Lung microvascular endothelial cell (primary cell): ENCODE measurements around the gene NT5DC1. TPM values are rescaled to one million over a fixed set of nuclear protein-coding genes. Genes with fewer than 3 reads are reported as not detected.

Experiments
- DNase-seq, 2 donors: peaks; one replicate each; pipeline versions ENCODE4 v3.0.0 to v3.0.0-alpha.2; 2010; ENCODE audit warnings: low read depth in 2 of 2
- total RNA-seq: library from RNA; depleted of rRNA; stranded (reverse); fragments of >200 nt; gene quantifications from 2 replicates; pipeline ENCODE4 v1.2.1, GENCODE V29; 2014

Gene NT5DC1
- total RNA-seq, 1 donor from 2014 or later = 3.0 TPM

DNA sequence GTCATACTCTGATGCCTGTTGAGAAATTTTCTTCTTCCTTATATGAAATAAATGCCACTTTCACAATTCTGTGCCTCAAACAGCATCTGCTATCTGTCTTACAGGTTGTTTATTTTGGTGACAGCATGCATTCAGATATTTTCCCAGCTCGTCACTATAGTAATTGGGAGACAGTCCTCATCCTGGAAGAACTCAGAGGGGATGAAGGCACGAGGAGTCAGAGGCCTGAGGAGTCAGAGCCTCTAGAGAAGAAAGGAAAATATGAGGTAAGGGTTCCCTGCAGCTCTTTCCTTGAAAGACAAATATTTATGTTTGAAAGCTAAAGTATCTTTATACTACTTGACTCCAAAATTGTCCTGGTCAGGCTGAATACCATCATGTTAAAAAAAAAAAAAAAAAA, 137.4 kb downstream of the NT5DC1 start:
- DNase-seq = no peak

GRCh38 chr6:116239256-116239655, 138.6 kb downstream of the NT5DC1 start:
- DNase-seq = no peak

- no peak for DNase-seq
These were observed 139.2 kb downstream of the NT5DC1 start for GRCh38 chr6:116239856-116240255.

DNA sequence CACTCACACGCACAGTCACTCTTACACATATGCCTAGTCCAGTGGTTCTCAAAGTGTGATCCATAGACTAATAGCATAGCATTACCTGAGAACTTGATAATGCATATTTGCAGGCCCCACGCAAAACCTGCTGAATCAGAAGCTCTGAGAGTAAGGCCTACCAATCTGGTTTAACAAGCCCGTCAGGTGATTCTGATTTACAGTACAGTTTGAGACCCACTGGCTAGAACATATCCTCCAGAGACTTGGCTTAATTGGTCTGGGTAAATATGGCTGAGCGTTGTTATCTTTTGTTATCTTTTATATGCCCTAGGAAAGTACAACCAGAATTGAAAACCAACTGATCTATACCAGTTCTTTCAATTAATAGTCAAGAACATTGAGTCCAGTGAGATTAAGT, 143.6 kb downstream of the NT5DC1 start:
- no peak for DNase-seq

- DNase-seq = peak; percentile 42 to 65
These were observed 145.4 kb downstream of the NT5DC1 start for GRCh38 chr6:116246089-116246488.

DNA sequence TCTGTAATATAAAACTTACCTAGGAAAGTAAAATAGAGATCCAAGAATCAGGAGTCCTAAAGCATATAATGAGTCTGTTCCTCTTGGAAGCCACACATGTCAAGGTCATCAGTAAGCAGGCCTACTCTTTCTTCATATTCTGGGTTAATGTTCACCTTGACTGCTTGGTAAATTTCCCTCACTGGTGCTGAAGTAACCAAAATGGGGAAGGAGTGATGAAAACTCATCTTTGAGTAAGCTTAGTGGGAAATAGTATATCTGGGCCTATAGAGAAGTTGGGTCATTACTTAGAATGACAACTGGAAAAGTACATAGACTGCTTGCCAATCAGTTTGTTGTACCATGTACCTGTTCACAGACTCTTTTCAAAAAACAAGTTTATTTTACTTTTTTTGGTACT, 146.6 kb downstream of the NT5DC1 start:
- DNase-seq = no peak

DNA sequence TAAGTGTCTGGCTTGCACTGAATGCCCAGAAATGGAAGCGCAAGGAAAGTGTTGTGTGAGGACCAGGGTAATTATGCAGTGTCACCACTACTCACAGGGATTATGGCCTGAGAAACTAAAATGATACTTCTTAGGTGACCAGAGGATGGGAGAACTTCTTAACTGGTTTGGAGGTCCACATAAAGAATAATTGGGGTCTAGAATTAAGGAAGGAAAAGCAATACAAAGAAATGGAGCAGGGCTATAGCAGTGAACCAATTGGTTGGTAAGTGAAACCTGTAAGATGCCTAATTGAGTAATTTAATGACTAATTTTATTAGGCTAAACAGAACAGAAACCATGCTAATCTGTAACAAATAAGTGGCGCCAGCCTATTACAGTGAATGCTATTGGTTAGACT, 147.9 kb downstream of the NT5DC1 start:
- no peak for DNase-seq

GRCh38 chr6:116251568-116252384, 151.1 kb downstream of the NT5DC1 start:
- peak in 1 of 2 donors; percentile 60 for DNase-seq

DNA sequence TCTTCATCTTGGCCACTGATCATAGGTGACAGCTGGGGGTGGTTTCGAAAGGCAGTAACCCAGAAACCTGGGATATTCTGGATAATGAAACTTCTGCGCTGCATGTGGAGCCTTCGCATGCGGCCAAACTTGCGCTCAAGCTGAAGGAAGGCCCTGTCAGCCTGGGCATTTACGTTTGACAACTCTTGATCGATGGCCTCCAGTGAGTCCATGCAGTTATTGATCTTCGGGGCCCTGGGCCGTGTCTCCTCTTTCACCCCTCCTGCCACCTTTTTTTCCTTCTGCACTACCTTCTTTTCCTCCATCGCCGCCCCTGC, 152.5 kb downstream of the NT5DC1 start:
- DNase-seq = no peak

DNA sequence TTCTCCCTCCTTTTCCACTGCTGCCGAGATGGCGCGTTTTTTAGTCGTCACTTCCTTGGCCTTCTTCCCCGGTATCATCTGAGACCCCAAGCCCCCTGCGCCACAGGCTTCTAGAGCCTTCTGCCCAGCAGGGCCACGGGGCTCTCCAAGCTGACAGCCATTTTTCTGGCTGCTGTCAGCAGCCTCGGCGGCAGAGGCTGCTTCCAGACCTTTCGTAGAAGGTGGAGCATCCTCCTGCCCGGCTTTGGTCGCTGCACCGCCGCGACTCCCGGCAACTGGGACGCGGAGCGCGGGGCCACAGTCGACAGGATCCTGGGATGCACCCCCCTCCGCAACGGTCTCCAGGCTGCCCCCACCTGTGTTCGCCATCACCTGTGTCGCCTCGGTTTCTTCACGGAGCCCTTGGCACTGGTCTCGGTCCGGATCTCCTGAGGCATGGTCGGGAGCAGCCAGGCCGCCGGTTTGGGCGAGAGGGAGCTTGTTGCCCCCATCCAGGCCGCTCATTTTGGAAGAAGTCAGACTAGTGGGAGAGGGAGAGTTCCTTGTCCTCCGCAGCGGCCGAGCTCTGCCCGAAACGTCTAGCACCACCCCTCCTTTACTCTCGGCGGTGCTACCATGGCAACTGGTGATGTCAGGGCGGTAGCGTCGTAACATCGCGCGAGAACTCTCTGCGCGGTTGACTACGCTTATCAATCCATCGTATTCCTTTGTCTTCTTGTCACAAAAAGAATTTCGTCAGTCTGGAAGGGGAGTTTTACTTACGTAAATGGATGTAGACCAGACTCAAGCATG, 153.0 kb downstream of the NT5DC1 start, which contains the start of gene TSPYL4:
TSS of gene TSPYL4 (minus strand) at position 571 of the 792 bp plus-strand sequence. CDS start at position 504, 67 bp downstream.
- peak; percentile 96 to 98 for DNase-seq

GRCh38 chr6:116254297-116255056, 153.8 kb downstream of the NT5DC1 start:
- peak in 1 of 2 donors; percentile 20 for DNase-seq

DNA sequence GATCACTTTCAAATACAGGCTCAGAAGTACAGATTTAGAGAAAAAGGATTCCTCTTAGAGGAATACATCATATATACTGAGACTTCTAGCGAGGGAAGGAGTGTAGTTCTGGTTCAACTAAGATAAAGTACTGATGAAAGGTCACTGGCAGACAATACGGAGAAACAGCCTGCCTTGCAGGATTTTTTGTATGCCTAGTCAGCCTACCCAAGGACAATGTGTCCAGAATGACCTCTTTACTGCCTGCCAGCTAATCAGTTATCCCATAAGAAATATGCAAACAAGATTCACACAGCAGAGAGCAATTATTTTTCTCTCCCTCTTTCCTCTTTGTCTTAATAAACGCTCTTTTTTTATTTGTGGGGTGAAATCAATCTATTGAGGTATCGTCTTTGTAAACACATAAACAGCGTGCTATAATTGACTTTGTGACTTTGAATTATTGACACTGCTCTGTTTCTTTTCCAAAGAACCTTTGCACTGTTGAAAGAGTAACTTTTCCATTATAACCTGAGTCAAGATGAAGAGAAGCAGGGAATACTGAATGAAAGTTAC, 154.7 kb downstream of the NT5DC1 start:
- DNase-seq = no peak

GRCh38 chr6:116256694-116257093, 156.0 kb downstream of the NT5DC1 start:
- no peak for DNase-seq

DNA sequence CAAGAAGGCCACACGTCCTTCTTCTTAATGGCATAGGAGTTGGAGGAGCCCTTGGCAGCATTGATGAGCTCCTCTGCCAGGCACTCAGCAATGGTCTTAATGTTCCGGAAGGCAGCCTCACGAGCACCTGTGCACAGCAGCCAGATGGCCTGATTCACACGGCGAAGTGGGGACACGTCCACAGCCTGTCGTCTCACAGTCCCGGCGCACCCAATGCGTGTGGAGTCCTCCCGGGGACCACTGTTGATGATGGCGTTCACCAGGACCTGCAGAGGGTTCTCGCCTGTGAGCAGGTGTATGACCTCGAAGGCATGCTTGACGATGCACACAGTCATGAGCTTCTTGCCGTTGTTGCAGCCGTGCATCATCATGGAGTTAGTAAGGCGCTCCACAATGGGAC, 157.9 kb downstream of the NT5DC1 start:
- DNase-seq = no peak

DNA sequence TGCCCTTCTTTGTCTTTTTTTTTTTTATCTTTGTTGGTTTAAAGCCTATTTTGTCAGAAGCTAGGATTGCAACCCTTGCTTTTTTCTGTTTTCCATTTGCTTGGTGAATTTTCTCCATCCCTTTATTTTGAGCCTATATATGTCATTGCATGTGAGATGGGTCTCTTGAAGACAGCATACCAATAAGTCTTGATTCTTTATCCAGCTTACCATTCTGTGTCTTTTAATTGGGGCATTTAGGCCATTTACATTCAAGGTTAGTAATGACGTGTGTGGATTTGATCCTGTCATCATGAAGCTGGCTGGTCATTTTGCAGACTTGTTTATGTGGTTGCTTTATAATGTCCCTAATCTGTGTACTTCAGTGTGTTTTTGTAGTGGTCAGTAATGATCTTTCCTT, 162.7 kb downstream of the NT5DC1 start:
- no peak for DNase-seq

DNA sequence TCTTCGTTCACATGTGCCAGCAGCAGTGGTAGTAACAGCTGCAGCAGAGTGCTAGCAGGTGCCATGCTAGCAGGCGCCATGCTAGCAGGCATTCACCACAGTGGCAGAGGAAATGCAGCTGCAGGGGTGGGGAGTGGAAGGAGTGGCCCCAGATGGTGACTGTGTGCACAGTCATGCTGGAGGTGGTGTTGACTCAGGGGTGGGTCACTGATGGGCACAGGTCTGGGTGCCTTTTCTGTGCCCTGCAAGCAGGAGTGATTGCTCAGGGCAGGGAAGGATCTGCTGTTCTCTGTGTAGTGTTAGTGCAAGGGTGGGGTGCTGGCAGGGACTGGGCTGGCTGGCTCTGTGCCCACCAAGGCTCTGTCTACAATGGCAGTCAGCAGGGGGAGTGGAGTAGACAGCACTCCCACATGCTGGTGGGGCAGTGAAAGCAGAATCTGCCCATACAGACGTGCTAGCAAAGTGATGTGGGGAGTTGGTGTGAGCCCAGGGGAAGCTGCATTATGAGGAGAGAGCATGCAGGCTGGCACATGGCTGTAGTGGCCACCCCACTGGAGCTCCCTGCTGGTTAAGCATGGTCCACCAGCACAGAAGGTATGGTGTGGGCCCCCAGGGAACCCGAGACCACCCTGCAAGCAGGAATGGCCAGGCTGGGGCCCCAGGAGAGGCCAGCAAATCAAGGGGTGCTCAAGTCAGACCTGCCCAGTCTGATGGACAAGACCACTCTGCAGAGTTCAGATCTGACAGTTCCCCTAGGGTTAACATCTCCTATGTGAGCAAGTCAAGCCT, 164.6 kb downstream of the NT5DC1 start:
- DNase-seq = no peak

- DNase-seq = peak in 1 of 2 donors; percentile 31
These were observed 166.2 kb downstream of the NT5DC1 start for GRCh38 chr6:116266803-116267202.

GRCh38 chr6:116267836-116268588, 167.4 kb downstream of the NT5DC1 start:
- DNase-seq = no peak

- peak; percentile 80 for DNase-seq
These were observed 168.1 kb downstream of the NT5DC1 start for GRCh38 chr6:116268589-116269293.
